Subcutaneous adipose tissue (tissue), 4 donors: ENCODE data around the gene TMEM69. TPM values are rescaled to one million over a fixed set of nuclear protein-coding genes. Genes with fewer than 3 reads are reported as not detected.

Experiments
- total RNA-seq, 4 donors: library from RNA; depleted of rRNA; stranded (reverse); fragments of >200 nt; gene quantifications; one replicate each; pipeline ENCODE4 v1.1.0, GENCODE V29; 2016
- TF ChIP-seq, protein P1 (sequence below): fragments of 450-650 bp; IDR thresholded peaks from one replicate; pipeline ENCODE4 v1.5.1; 2016; ENCODE audit warnings: low read depth, mild to moderate bottlenecking, control low read depth, antibody characterized with exemption, moderate library complexity

TMEM69 gene, protein sequence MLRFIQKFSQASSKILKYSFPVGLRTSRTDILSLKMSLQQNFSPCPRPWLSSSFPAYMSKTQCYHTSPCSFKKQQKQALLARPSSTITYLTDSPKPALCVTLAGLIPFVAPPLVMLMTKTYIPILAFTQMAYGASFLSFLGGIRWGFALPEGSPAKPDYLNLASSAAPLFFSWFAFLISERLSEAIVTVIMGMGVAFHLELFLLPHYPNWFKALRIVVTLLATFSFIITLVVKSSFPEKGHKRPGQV
- 10 to 100 TPM; 17.0 to 29.4 (median 18.4) TPM for total RNA-seq

DNA sequence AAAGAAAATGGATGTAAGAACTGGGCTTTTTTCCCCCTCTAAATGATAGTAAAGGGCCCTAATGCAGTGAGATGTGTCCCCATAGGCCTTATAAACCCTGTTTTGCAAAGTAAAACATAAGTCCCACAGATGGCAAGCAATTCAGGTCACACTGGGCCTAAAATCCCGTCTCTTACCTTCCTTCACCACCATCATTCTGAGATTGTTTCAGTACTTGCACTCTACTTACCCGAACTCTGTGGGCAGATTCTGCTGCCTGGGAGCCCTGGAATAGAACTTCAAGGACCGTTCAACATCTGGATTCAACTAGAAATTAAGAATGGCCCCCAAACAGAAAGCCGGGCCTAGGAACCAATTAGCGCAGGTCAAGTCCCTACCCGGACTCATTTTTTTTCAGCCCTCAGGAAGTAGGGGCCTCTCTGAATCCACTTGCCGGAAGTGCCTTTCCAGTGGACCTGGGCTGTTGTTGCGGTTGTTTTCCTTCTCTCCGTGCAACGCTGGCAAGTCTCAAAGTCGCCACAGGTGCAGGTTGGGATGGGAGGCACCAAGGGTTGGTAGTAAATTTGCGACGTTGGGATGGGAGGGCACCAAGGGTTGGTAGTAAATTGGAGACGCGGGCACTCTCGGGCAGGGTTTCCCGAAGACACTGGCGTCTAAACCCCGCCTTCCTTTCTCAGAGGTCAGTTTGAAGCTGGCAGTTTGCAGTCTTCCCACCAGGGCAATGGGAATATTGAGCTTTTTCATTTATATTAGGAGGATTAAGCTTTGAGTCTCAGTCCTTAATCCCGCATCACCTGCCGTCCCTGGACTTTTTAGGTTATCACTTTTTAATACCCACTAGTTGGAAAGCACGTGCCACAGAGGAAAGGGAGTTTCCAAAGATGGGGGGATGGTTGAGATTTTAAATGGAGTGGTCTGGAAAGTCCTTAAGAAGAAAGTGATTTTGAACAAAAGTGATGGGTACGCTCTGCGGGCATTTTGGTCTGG is at the start of gene TMEM69:
TSS of gene TMEM69 (plus strand) at position 428 of the 987 bp plus-strand sequence. CDS start 2,888 bp downstream, outside the sequence.
- TF ChIP-seq, protein P1, sequence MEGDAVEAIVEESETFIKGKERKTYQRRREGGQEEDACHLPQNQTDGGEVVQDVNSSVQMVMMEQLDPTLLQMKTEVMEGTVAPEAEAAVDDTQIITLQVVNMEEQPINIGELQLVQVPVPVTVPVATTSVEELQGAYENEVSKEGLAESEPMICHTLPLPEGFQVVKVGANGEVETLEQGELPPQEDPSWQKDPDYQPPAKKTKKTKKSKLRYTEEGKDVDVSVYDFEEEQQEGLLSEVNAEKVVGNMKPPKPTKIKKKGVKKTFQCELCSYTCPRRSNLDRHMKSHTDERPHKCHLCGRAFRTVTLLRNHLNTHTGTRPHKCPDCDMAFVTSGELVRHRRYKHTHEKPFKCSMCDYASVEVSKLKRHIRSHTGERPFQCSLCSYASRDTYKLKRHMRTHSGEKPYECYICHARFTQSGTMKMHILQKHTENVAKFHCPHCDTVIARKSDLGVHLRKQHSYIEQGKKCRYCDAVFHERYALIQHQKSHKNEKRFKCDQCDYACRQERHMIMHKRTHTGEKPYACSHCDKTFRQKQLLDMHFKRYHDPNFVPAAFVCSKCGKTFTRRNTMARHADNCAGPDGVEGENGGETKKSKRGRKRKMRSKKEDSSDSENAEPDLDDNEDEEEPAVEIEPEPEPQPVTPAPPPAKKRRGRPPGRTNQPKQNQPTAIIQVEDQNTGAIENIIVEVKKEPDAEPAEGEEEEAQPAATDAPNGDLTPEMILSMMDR, result no peak

DNA sequence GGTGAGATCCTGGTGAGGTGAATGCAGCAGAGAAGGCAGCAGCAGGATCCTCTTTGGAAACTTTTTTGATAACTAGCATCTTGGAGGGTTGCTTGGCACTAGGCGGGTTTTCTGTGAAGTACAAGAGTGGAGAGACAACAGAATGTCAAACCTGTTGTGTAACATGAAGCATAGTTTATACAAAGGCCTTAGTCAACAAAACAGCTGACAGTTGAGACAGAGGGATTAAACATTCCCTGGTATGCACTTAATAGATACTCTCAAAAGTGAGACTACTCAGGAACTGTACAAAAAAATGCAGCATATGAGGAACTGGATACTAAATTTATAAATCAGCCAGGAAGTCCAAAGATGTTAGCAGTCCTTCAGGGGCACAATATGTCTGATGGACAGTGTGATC is 47.7 kb upstream of the TMEM69 start:
- TF ChIP-seq, protein P1, result no peak

DNA sequence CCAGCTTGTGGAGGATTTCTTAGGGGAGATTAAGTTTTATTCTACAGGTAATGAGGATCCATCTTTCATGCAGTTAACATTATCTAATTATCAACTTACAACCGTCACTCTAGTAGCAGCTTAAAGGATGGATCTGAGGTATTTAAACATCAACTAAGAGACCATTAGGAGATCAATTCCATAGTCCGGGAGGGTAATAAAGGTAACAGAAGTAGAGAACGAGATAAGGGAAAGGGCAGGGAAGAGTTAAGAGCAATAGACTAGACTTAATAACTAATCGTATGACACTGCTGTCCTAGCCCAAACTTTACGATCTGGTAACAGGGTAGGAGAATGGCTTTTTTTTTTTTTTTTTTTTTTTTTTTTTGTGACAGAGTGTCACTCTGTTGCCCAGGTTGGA is 44.7 kb upstream of the TMEM69 start:
- TF ChIP-seq, protein P1, result no peak

DNA sequence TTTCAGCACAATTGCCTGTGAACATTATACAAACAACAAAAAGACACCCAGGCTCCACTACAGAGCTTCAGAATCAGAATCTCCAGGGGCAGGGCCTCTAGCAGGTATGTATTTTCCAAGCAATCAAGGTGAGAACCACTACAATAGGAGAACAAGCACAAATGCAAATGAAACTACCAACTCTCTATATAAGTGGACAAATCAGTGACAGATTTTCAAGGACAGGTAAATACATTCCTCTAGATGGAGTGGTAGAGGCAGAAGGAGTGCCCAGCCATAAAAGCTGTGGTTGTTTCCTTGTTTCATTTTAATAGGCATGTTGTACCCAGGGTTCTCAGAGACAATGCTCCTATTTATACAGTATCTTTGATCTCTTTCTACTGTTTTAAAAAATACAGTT is 44.0 kb upstream of the TMEM69 start:
- TF ChIP-seq, protein P1, result no peak

DNA sequence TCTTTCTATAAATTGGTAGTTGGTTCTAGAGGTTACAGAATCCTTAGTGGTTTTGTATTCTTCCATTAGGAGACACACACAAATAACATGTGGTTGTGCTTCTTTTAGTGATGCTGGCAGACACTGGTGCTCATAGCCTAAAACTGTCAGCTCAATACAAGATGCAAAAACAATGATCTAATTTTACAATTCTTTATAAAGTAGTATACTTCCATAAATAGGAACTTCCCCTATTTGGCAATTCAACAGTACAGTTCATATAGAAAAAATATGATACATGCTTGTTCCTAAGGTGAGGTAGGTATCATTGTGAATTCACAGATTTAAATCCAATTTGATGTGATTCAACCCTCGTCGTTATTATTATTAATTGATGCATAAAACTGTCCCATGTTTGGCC is 43.3 kb upstream of the TMEM69 start:
- TF ChIP-seq, protein P1, result no peak

DNA sequence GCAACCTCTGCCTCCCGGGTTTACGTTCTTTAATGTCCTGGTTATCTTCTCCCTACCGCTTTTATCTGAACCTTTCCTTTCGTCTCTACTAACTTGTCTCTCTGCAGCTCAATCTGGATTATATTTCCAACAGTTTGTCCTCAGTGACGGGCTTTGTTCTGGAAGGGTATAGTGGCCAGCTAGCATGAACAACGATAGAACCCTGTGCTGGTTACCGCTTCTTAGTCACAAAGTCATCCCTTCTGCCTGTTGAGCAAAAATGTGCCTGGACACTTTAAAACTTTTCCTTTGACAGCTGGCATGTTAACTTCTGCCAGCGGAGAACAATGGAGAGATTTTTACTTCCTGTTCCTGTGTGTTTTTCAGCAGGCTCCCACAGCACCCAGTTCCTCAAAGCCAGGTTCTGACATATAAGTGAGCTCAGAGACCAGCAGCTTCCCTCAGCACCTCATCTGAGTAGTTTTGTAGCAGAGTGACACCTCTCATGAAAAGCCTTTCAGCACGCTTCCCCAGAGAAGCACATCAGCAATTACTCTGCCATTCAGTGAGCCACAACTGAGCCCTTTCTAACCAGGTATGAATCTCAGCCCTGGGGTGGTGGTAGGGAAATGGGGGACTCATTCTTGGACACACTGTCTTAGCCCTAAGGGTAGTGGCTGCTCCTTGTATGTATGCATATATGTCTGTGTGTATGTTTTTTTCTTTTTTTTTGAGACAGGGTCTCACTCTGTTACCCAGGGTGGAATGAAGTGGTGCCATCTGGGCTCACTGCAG is 40.5 kb upstream of the TMEM69 start:
- TF ChIP-seq, protein P1, result no peak
